SHP77 (cell line): Measurements from ENCODE around the gene FXYD6.
"Not testable (repeated sequence)": the region's sequence is repeated elsewhere in the genome, so short reads cannot be mapped to it uniquely, and the experiment has no call there.

ENCODE experiments used
- DNase-seq, 2 experiments: peaks; one replicate each; lab custom pipeline; 2025; lab: John Stamatoyannopoulos, UW

The FXYD6 gene

DNA sequence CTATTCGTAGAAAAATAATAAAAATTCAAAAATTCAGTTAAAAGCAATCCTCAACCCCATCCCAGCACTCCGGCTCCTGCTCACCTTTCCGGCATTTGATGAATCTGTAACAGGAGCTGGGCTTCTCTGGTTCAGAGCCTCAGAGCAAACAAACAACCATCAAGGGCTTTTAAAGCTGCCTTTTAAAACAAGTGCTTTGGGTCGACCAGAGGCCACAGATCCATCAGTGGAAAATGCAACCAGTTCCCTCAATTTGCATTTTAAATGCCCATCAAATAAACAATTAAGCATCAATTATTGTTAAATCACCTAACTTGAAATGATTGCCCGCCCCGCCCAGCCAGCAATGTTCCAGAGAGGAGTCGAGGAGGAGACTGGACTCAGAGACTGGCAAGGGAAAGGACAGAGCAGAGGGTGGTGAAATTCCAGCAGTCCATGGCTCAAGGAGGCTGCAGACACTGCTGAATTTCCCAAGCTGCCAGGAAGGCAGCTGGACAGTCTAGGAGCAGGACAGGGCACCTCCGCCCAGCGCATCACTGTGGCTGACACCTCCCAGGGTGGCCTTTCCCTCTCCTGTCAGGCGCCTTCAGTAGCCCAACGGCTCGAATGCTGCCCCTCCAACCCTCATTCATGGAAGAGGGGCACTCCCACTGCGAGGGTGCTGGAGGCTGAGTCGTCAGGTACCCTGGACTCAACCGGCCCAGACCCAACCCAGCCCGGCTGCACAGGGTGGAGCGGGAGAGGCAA, 7.5 kb downstream of the FXYD6 start:
- DNase-seq, result no peak

DNA sequence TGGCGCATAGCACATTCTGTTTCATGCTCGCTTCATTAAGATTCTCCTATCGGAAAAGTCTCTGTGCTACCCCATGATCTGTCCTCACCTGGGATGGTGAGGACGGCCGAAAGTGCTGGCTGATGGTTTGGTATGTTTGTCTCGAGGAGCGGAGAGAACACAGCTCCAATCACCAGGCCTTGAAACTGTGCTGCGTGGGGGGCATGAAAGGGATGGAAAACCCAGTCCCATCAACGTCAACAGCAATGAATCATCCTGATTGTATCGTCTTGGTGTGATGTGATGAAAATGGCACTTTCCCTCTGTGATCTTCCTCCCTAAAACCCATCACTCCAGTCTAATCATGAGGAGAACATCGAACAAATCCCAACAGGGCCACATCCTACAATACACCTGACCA, 8.4 kb downstream of the FXYD6 start:
- no peak for DNase-seq

DNA sequence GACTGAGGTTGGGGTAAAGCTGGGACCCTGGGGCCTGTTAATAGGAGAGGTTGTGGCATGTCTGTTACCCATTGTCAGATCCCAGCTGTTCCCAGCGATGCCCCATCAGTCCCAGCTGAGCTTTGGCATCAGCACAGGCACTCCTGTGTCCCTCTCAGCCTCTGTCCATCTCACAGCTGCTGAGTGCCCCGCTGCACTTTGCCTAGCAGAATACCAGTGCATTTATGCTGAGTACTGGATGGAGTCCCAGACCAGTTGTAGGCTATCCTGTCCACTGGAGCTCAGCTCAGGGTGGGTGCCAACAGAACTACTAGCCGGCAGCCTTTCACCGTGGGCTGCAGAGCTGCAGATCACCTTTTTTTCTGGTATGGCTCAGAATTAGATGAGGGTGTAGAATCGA, 9.9 kb downstream of the FXYD6 start:
- DNase-seq, result no peak

DNA sequence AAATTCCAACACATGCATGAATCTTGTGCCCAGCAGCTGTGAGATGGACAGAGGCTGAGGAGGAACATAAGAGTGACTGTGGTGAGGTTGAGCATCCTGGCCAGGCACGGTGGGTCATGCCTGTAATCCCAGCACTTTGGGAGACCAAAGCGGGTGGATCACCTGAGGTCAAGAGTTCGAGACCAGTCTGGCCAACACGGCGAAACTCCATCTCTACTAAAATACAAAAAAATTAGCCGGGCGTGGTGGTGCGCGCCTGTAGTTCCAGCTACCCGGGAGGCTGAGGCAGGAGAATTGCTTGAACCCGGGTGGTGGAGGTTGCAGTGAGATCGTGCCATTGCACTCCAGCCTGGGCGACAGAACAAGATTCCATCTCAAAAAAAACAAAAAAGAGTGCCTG, 10.9 kb downstream of the FXYD6 start:
- not testable (repeated sequence) for DNase-seq

DNA sequence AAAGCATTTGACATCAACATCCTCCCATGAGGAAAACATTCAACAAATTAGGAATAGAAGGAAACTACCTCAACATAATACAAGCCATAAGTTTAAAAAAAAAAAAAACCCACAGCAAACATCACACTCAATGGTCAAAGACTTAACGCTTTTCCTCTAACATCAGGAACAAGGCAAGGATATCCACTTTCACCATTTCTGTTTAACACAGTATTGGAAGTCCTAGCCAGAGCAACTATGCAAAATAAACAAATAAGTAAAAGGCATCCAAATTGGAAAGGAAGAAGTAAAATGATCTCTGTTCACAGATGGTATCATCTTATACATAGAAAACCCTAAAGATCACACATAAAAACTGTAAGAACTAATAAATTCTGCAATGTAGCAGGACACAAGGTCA, 13.1 kb downstream of the FXYD6 start:
- DNase-seq, result no peak

DNA sequence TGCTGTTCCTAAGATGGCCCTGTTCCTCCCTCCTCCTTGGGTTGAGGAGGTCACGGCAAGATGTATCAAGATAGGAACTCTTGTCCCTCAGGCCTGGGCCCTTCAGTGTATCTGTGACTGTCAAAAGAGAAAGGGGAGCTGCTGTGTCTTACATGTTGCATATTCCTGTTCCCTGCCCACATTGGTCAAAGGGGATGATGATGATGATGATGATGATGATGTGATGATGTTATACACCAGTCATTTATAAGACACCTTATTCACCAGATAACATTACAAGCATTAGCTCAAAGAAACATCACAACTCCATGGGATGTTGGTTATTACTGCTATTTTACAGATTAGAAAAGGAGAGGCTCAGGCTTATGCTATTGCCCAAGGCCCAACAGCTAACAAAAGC, 13.7 kb downstream of the FXYD6 start:
- DNase-seq, result no peak

DNA sequence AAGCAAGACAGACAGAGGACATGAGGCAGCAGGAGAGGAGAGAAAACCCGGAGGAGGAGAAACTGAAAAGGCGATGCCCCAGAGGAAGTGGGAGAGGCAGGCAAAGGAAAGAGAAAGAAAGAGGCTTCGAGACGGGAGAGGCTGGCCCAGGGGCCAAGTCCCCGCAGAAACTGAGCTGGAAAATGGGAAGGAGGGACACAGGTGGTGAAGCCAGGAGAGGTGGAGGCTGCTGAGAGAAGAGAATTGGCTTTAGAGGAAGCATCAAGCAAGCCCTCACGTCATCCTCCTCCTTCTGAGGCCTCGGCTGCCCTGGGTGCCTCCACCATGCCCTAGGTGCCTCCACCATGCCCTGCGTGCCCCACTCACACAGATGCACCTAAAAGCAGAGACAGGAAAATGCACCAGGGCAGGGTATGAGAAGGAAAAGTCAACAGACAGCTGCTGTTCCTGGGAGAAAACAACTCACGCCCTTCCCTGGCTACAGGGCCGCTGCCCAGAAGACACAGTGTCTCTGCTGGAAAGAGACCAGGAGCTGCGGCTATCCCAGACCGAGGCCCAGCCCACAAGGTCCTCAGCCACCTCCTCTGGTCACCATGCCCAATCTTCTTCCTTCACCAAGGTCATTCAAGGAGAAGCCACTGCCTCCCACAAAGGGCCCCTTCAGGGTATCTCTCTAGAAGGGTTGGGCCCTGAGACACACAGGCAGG, 14.3 kb downstream of the FXYD6 start:
- DNase-seq, result no peak

DNA sequence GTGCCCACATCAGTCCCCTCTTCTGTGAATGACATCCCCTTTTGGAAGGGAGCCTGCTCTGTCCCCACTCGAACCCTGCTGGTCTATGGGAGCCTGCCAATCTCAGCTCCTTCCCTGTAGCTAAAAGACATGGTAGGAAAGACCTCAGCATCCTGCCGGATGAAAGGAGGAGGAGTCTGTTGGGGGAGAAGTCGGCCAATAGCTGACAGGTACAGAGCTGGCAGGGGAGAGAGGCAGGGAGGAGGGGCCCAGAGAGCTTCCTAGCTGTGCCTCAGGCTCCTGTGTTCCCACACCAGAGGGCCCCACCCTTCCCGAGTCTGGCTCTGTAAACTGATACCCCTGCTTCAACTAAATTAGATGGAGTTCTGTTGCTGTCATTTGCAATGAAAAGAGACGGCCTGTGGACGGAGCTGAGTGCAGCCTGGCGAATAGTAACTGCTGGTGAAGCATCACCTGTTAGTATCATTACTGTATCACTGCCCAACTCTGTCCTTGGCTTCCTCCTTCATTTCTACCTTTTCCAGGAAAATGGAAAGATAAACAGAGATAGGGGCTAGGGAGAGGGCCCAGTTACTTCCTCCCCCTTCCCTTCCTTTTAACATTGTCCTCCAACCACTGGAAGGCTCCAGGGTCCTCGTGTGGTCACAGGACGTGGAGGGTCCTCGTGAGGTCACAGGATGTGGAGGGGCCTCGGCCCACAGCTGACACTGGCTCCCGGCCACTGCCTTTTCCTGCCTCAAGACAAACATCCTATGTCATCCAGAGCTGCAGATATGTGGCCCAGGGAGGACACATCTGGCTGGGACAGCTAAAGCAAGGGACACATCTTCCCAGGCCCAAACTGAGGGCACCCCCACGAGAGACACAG, 15.1 kb downstream of the FXYD6 start:
- DNase-seq, result no peak

DNA sequence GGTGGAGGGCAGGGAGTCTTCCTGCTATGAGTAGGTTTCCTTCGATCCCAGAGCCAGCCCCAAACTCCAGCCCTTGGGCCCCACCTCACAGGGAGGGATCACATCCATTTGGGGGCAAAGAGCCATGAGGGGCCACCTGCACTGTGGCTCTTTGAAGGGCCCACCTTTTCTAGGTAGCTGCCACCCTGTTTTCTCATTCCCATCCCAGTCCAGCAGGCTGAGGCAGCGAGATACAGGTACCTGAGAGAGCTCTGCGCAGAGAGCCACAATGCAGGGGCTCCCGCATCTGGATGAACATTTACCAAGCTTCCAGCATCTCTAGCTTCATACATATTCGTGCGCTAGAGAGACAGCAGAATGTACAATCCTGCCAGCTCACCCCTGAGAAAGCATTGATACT, 16.3 kb downstream of the FXYD6 start:
- no peak for DNase-seq

DNA sequence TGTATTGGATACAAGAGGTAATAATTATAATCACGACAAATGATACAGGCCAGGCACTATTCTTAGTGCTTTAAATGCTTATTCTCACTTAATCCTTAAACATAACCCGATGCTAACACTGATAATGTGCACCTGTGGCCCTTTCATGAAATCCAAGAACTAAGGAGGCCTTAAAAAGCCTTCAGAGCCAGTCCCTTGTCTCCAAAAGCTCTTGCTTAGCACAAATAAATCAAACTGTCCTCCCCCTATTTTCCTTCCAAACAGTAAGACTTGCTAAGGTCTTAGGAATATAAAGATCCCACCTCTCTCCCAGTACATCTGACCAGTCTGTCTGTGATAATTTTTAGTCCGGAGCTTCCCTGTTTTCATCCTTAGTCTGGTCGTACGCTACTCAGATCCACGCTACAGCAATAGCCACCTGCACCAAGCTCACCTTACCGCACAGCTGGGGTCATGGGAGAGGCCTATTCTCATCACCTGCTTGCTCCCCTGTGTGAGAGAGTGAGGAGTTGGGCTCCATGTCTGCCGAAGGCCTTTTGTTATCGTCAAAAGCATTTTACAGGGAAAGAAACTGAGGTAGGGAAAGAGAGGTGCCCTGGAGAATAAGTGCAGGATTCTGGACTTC, 16.9 kb downstream of the FXYD6 start:
- DNase-seq, result no peak

DNA sequence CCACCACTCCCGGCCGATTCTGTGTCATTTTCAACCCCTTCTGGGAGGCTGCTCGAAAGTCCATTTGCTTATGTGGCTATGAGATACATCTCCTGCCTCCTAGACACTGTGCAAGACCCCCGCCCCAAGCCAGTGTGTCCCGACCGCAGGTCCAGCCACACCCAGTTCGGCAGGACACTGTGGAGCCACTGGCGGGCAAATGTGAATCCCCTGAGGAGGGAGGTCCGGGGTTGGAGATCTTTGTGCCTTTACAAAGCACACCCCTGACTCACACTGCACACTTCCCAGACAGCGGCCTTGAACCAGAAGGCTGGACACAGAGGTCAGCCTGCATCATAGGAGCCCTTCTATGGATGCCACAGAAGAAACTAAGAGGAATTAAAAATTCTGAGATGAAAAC, 17.4 kb downstream of the FXYD6 start:
- DNase-seq, result no peak

DNA sequence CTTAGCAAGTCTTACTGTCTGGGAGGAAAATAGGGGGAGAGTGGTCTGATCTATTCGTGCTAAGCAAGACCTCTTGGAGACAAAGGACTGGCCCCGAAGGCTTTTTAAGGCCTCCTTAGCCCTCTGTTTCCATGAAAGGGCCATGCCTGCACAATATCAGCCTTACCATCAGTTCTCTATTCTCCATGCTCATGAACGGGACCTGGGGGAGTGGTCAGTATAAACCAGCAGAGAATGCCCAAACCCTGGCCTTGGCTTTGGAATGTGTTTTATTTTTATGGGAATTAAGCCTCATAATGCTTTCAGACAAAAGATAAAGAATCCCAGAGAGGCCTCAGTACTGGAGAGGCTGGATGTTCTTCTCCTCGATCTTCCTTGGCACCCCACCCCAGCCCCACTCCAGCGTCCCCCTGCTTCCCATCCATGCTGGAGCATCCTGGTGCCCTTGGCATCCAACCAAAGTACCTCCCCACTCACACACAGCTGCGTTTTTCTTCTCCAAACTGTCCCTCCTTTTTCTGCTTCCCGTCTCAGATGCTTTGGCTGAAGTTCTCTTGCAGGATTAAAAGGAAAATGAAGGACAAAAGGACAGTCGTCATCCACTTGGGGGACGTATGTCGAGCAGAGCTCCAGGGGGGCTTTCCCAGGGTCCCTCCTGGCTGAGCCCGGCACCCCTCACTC, 18.6 kb downstream of the FXYD6 start:
- no peak for DNase-seq

DNA sequence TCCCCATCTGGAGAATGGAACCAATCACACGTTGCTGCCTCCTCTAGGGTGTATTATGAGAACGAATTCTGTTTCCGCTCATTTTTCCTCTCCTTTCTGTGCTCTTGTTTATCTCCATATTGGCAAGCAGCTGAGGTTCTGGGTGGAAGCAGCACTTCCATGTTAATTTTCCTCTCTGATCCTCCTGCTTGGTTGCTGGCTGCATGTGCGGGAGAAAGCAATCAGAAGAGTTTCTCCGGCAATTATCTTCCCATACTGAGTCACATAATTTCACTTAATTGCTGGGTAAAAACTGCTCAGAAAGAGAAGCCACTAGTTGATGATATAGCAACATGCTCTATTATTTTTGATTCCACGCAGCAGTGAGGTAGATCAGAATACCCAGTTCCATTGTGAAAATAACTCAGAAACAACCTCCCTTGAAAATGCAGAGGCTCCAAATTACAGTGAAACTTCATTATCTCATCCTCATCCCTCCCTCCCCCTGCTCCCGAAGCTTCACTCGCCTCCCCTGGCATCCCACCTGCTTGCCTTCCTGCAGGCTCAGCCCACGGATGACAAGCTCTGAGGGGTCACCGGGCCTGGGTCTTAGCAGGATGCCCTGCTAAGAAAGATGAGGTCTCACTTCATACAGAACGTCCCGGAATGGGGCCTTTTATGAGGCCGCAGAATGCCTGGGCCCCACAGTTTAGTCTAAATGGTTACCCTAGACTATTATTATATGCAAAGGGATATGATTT, 20.4 kb downstream of the FXYD6 start:
- DNase-seq, result no peak

DNA sequence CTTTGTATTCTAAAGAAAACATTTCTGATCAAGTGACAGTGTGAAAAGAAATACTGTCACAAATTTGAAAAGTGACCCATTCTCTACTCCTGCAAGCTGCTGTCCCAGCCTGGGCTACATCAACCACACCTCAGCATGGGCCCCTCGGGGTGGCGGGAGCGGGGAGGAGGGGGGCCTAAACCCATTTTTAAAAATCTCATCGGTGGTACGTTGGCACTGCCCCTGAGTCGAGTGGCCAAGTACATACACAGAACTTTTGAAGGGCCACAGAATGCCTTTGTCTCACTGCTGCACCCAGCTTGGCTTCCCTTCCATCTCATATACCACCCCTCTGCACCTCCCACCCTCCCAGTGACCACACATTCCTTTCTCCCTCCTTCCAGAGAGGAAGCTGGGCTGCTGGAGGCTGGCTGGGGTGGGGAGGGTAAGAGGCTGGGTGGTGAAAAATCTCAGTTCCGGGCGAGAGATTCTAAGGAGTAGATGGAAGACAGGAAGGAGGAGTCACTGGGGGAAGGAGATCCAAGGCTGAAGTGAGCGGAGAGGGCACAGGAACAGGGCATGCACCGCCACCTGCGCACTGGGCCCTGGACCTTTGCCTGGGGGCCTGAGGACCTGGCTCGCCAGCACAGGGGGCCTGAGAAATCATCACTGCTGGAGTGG, 21.1 kb downstream of the FXYD6 start:
- no peak for DNase-seq

DNA sequence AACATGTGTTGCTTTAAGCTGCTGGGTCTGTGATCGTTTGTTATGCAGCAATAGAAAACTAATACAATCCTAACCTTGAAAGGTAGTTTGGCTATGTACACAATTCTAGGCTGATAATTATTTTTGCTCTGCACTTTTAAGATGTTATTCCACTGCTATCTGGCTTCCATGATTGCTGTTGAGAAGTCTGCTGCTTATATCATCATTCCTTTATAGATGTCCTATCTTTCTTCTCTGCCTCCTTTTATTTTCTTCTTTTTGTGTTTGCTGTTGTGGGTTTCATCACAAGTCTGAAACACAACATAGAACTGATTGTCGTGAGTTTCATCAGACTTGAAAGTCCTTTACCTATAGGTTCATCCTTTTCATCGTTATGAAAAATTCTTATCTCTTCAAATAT, 24.1 kb downstream of the FXYD6 start:
- no peak for DNase-seq

DNA sequence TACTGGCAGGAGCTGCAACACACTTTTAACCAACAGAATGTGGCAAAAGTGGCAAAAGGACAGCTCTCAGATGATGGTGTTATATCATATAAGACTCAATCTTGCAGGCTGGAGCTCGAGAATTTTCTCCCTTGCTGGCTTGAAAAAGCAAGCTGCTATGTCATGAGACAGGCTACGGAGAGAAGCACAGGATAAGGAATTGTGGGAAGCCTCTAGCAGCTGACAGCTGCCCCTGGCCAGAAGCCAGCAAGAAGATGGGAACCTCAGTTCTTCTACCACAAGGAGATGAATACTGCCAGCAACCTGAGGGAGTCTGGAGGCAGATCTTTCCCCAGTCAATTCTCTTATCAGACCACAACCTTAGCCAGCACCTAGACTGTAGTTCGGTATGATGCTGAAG, 24.6 kb downstream of the FXYD6 start:
- DNase-seq, result no peak

DNA sequence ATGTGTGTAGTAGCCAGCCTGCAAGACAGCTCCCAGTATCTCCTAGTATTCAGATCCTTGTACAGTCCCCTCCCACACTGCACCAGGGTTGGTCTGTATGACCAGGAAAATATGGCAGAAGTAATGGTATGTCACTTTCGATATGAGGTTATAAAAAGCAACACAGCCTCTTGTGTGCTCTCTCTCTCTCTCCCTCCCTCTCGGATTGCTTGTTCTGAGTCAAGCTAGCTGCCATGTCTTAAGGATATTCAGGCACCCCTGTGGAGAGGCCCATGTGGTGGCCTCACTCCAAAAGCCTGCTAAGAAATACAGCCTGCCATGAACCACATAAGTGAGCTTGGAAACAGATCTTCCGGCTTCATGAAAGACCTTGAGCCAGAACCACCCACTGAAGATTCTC, 25.4 kb downstream of the FXYD6 start:
- DNase-seq, result no peak

DNA sequence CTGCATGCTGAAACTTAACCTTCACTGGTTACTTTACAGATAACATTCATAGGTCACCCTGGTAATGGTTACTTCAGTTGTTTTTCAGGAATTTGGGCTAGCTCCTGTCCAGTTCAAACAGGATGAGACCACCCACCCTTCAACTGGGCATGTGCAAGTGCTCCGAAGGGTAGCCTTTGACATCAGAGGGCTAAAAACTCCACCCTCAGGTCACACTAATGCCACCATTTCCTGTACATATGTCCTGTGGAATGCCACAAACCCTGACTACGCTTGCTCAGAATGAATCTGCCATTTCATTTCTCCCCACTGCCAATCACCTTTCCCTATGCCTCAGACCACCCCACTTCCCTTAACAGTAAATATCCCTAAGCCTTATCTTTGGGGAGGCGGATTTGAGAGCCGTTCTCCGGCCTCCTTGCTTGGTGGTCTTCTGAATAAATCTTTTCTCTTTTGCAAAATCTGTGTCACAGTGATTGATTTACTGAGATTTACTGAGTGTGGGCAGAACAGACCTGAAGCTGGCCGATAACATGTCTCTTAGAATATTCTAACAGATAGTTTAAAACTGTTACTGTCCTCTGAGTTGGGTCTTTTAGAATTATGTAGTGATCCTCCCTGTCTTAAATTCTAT, 26.6 kb downstream of the FXYD6 start:
- no peak for DNase-seq

DNA sequence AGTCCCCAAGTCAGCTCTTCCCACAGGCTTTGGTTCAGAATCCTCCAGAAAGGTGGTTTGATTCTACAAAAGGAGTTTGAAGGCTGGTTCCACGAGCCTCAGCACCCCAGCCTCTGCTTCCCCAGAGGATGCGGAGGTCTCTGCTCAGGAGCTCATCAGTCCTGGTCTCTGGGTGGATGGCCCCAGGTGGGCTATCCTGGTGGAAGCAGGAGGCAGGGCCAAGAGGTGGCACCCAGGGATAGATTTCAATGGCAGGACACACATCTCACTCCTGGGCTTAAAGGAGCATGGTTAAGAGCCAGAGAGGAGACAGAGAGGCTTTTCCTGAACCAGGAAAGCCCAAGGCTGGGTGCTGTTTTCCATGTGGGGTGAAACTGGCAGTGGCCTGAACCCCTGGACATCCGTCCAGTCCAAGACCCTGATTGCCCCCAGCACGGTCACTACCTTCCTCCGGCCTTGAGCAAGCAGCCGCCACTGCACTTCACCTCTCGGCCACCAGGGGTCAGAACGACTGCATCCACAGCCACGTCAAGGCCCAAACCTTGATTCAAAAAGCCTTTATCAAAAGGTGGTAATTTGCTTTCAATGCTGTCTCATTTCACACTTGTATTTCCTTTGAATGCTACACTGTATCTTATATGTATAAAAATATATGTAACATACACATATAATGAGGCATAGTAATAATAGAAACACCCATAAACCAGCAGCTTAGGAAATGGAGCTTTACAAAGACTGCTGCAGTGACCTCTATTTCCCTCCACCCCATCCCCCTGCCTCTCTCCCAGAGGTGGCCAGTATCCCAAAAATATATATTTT, 32.6 kb downstream of the FXYD6 start:
- DNase-seq, result no peak
